ENCODE measurements around the gene PLPPR3. TPM values are rescaled to one million over a fixed set of nuclear protein-coding genes. Genes with fewer than 3 reads are reported as not detected.
A peak's percentile ranks its signal among the peaks of the same experiment; 100 is the strongest.

PLPPR3 gene, protein sequence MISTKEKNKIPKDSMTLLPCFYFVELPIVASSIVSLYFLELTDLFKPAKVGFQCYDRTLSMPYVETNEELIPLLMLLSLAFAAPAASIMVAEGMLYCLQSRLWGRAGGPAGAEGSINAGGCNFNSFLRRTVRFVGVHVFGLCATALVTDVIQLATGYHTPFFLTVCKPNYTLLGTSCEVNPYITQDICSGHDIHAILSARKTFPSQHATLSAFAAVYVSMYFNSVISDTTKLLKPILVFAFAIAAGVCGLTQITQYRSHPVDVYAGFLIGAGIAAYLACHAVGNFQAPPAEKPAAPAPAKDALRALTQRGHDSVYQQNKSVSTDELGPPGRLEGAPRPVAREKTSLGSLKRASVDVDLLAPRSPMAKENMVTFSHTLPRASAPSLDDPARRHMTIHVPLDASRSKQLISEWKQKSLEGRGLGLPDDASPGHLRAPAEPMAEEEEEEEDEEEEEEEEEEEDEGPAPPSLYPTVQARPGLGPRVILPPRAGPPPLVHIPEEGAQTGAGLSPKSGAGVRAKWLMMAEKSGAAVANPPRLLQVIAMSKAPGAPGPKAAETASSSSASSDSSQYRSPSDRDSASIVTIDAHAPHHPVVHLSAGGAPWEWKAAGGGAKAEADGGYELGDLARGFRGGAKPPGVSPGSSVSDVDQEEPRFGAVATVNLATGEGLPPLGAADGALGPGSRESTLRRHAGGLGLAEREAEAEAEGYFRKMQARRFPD
- not detected in 2 replicates for total RNA-seq (2014; rRNA removed; shearing (Covaris generic); ENCODE audit: low replicate concordance)

DNA sequence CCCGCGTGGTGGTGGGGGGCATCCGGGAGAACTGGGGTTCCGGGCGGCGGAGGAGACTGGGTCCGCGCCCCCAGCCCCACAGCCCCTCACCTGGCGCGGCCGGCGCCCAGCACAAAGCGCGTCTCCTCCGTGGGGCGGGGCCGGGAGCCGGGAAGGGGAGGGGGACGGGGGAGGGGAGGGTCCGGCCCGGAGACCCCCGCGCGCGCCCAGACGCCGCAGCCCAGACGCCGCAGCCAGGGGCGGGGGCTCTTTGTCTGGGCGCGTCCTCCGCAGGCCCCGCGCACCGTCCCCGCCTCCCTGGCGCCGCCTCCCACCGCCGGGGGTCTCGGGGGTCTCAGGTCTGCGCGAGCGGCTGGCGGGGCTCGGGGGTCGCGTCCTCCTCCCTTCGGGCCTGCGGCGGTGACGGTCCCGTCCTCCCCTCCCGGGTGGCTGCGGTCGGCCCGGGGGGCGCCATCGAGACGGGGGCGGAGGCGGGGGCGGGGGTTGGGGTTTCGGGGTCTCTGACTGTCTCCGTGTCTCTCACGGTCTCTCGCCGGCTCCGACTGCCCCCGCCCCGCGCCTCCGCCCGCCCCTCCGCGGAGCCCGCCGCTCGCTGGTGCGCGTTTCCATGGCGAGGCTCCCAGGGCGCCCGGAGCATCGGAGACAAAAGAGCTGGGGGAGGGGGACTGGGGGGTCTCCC lies at the start of gene PLPPR3:
PLPPR3 (minus strand) TSS at position 131 of the 679 bp plus-strand sequence. CDS start 396 bp downstream, outside the sequence.
- no peaks in the 10 kb centered on the region for H3K36me3 ChIP-seq
- no peak for DNase-seq
- no peaks in the 10 kb centered on the region for H3K9me3 ChIP-seq
- no peak within 1 kb of the TSS for H3K4me3 ChIP-seq
- no peaks in the 10 kb centered on the region for H3K27me3 ChIP-seq

DNA sequence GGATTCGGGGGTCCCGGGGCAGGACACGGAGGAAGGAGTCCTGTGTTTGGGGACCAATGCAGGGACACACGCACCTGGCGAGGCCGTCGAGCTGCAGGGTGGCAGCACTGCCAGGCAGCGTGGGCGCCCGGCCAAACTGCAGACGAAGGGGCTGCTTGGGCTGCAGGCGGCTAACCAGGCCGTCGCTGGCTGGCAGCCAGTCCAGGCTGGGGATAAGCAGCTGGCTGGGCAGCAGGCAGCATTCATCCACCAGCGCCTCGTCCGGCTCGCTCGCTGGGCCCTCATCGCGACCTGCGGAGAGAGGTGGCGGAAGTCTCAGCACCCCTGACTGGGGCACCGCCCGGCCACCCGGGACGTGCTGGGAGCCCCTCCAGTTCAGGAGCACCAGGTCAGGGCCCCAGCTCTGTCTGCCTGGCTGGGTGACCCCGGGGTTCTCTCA lies 49.2 kb upstream of the PLPPR3 start:
- DNase-seq: no peak
- Histone ChIP-seq H3K27me3 (no peaks in the 10 kb centered on the region), H3K36me3 (peaks cover 5% of the 10 kb centered on the region; the same call in 1 of the 2 replicates), H3K9me3 (no peaks in the 10 kb centered on the region), H3K4me3 (no peak overlapping the region)

DNA sequence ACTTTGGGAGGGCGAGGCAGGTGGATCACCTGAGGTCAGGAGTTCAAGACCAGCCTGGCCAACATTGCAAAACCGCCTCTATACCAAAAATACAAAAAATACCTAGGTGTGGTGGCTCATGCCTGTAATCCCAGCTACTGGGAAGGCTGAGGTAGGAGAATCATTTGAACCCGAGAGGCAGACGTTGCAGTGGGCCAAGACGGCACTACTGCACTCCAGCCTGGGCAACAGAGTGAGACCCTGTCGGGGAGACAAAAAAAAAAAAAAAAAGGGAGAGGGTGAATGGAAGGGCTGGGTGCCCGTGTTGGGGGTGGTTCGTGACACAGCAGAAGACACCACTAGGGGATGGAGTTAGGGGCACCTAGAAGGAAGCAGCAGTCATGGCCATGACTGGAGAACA lies 48.6 kb upstream of the PLPPR3 start:
- no peak for DNase-seq
- H3K4me3 ChIP-seq: no peak overlapping the region
- no peaks in the 10 kb centered on the region for H3K9me3 ChIP-seq
- peaks cover 5% of the 10 kb centered on the region; the same call in 1 of the 2 replicates for H3K36me3 ChIP-seq
- H3K27me3 ChIP-seq: no peaks in the 10 kb centered on the region

DNA sequence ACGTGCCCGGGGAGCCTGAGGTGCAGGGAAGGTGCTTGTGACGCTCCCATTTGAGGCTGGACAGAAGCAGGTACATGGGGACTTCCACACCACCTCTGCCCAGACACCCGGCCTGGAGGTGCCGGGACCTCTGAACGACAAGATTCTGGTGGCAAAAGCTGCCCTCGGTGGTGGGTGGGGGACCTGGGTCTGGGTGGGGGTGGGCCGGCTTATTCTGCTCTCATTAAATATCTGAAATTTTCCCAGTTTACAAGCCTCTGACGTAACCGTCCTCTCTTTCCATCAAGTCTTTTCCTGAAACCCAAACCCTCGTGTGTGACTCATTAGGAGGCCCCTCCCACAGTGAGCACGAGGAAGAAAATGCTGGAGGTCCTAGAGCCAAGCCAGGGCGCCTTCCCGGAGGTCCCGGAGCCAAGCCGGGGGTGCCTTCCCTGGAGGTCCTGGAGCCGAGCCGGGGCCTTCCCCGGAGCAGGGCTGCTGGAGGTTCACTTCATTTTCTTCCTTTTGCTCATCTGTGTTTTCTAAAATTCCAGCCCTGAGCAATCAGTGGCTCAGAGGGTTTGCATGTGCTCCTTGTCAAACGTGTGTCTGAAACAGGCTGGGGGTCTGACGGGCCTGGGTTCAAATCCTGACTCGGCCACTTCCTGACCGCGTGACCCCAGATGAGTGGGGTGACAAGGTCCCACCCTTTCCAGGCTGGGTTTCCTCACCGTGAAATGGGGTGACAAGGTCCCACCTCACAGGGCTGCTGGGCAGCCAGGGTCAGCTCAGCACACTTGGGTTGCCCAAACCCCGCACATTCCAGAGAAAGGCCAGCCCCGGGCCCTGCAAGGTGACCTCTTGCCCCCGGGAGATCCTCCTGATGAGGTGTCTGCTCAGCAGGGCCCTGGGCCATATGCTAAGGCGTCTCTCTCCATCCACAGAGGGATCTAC lies 47.8 kb upstream of the PLPPR3 start:
- H3K36me3 ChIP-seq: peaks cover 5% of the 10 kb centered on the region; the same call in 1 of the 2 replicates
- H3K27me3 ChIP-seq: no peaks in the 10 kb centered on the region
- no peaks in the 10 kb centered on the region for H3K9me3 ChIP-seq
- H3K4me3 ChIP-seq: no peak overlapping the region
- DNase-seq: peak; percentile 79

DNA sequence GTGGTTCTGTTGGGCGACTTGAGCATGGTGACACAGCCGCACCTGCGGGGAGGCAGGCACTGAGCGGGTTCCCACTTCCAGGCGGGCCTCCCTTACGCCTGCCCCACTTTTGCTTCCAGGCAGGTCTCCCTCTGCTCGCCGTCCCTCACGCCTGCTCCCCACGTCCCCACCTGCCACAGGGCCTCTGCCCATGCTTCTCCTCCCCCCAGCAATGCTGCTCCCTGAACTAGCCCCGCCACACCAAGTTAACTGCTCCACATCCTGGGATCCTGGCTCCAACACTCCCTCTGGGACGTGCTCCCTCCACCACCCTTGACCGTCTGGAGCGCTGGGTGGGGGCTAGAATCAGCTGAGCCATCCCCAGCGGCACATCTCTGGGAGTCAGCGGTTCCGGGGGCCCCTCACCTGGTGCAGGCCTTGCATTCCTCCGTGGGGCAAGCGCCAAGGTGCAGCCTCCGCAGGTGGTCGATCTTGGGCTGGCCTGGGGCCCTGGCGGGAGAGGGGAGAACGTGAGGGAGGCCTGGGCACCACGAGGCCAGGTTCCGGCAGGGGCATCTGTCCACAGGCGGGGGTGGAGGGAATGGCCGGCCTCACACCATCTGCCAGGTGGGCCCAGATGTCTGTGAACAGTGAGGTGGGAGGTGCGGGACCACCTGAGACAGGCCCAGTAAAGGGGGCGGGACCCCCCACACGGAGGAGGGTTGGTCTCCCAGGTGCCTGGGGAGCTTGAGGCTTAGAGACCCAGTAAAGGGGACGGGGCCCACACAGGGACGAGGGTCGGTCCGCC lies 46.9 kb upstream of the PLPPR3 start:
- peaks cover 5% of the 10 kb centered on the region; the same call in 1 of the 2 replicates for H3K36me3 ChIP-seq
- no peak for DNase-seq
- H3K4me3 ChIP-seq: no peak overlapping the region
- no peaks in the 10 kb centered on the region for H3K9me3 ChIP-seq
- no peaks in the 10 kb centered on the region for H3K27me3 ChIP-seq

DNA sequence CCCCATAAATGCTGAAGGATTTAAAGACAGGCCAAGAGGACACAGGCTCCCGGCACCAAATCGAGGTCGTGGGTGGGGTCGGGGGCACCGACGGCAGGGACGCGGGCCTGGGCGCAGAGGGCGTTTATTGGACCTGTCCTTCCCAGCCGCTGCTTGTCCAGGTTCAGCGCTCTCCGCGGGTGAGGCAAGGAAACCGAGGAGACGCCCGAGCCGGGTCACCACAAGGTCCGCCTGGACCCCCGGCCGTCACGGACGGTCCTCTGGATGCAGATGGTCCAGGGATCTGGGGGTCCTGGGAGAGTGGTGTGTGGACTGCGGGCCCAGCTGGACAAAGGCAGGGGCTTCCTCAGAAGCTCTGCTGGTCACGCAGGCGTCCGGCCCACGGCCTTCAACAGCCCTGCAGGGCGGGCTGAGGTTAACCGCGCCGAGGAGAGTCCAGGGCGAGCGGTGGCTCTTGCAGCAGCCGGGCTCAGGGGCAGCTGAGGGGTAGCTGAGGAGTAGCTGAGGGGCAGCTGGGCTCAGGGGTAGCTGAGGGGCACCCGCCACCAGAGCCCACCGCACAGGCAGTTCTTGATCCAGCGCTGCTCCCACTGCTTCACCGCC lies 46.2 kb upstream of the PLPPR3 start:
- no peaks in the 10 kb centered on the region for H3K27me3 ChIP-seq
- H3K4me3 ChIP-seq: no peak overlapping the region
- H3K9me3 ChIP-seq: no peaks in the 10 kb centered on the region
- no peak for DNase-seq
- H3K36me3 ChIP-seq: peaks cover 5% of the 10 kb centered on the region; the same call in 1 of the 2 replicates

DNA sequence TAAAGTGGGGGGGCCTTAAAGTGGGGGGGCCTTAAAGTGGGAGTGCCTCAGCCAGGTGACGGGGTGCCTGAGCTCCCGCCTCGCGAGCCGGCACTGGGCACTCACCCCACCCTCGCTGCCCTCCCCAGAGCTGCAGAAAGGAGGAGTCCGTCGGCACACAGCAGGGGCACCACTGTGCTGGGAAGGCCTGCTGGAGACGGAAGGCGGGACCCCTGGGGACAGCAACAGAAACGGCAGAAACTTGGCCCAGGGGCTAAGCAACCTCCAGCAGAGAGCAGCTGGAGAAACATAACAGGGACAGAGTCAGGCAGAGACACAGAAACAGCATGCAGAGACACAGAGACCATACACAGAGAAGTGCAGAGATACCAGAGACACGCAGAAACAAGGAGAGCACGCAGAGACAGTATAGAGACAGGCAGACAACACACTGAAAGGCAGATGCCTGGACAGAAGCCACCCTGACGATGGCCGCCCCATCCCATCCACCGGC lies 45.6 kb upstream of the PLPPR3 start:
- H3K4me3 ChIP-seq: no peak overlapping the region
- peaks cover 5% of the 10 kb centered on the region; the same call in 1 of the 2 replicates for H3K36me3 ChIP-seq
- H3K9me3 ChIP-seq: no peaks in the 10 kb centered on the region
- DNase-seq: no peak
- no peaks in the 10 kb centered on the region for H3K27me3 ChIP-seq

DNA sequence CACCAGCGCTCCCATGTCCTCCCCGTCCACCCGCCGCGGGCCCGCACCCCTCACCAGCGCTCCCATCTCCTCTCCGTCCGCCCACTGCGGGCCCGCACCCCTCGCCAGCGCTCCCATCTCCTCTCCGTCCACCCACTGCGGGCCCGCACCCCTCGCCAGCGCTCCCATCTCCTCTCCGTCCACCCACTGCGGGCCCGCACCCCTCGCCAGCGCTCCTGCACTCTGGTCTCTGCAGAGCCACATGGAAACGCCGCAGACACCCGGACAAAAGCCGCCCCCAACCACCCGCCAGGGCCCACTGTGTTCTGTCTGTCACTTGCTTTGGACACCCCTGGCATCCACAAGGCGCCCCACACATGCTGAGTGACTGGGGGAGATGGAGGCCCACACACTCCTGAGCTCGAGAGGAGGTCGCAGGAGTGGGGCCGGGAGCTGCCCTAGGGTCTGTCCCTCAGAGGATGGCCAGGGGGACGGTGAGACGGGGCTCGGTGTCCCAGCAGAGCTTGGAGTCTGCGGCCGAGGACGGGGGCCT lies 45.1 kb upstream of the PLPPR3 start:
- Histone ChIP-seq H3K36me3 (peaks cover 5% of the 10 kb centered on the region; the same call in 1 of the 2 replicates), H3K27me3 (no peaks in the 10 kb centered on the region), H3K4me3 (no peak overlapping the region), H3K9me3 (no peaks in the 10 kb centered on the region)
- no peak for DNase-seq

DNA sequence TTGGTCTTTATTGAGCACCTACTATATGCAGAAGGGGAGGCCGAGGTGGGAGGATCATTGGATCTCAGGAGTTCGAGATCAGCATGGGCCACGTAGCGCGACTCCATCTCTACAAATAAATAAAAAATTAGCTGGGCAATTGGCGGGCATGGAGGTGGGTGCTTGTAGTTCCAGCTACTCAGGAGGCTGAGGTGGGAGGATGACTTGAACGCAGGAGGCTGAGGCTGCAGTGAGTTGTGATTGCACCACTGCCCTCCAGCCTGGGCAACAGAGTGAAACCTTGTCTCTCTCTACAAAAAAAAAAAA lies 41.5 kb upstream of the PLPPR3 start:
- no peaks in the 10 kb centered on the region for H3K9me3 ChIP-seq
- no peaks in the 10 kb centered on the region; the same call in 1 of the 2 replicates for H3K27me3 ChIP-seq
- H3K36me3 ChIP-seq: no peaks in the 10 kb centered on the region
- H3K4me3 ChIP-seq: no peak overlapping the region
- no peak for DNase-seq

DNA sequence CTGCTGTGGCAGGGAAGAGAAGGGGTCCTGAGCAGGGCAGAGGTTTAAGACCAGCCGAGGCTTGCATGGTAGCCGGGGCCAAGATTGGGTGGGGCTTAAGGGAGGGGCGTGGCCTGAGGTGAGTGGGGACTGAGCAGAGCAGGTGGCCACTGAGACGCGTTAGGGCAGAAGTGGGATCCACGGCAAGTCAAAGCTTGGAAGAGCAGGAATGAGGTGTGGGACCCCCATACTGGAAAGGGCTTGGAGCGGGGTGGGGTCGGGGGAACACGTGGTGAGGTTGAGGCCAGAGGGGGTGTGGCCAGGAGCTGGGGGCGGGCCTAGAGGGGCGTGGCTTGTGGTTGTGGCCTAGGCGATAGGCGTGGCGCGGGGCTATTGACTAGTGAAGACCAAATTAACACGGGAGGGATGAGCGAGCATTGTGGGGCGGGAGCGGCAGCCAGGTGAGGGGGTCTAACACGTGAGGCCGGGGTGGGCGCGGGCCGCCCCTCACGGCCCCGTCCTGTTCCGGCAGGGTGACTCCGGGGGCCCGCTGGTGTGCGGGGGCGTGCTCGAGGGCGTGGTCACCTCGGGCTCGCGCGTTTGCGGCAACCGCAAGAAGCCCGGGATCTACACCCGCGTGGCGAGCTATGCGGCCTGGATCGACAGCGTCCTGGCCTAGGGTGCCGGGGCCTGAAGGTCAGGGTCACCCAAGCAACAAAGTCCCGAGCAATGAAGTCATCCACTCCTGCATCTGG lies 41.0 kb upstream of the PLPPR3 start:
- Histone ChIP-seq H3K36me3 (no peaks in the 10 kb centered on the region), H3K27me3 (no peaks in the 10 kb centered on the region; the same call in 1 of the 2 replicates), H3K4me3 (no peak overlapping the region), H3K9me3 (no peaks in the 10 kb centered on the region)
- peak; percentile 40 for DNase-seq

DNA sequence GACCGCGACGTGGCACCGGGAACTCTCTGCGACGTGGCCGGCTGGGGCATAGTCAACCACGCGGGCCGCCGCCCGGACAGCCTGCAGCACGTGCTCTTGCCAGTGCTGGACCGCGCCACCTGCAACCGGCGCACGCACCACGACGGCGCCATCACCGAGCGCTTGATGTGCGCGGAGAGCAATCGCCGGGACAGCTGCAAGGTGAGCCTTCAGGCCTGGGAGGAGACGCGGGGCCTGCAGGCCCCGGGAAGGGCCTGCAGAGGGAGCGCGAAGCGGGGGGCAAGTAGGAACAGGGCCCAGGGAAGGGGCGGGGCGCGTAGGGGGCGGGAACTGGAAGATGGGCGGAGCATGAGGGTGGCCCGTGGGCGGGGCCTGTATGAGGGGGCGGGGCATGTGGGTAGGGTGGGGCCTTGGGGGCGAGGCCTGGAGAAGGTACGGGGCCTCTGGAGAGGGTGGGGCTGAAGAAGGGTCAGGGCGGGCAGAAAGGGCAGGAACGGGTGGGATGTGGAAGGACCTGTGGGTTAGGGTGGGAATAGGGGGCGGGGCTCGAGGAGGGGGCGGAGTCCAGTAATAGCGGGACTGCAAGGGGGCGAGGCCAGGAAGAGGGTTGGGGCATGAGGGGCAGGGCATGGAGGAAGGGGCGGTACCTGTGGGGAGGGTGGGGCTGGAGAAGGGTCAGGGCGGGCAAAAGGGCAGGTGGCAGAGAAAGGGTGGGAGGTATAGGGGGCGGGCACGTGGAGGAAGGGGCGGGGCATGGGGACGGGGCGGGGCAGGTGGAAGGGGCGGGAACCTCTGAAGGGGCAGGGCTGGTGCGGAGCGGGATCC lies 40.2 kb upstream of the PLPPR3 start:
- H3K4me3 ChIP-seq: no peak overlapping the region
- DNase-seq: no peak
- no peaks in the 10 kb centered on the region for H3K9me3 ChIP-seq
- H3K36me3 ChIP-seq: no peaks in the 10 kb centered on the region
- H3K27me3 ChIP-seq: no peaks in the 10 kb centered on the region; the same call in 1 of the 2 replicates

DNA sequence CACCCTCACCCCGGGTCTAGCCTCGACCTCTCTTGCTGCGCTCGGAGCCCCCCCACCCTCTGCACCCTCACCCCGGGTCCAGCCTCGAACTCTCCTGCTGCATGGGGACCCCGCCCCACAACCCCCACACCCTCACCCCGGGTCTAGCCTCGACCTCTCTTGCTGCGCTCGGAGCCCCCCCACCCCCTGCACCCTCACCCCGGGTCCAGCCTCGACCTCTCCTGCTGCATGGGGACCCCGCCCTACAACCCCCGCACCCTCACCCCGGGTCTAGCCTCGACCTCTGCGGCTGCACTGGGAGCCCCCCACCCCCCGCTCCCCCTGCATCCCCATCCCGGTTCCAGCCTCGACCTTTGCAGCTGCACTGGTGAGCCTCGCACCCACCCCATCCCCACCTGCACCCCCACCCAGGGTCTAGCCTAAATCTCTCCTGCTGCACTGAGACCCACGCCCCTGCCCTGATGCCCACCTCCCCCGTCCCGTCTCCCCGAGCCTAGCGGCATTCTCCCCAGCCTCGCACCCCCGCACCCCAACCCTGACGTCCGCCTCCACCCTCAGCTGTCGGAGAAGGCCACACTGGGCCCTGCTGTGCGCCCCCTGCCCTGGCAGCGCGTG lies 39.5 kb upstream of the PLPPR3 start:
- H3K9me3 ChIP-seq: no peaks in the 10 kb centered on the region
- no peak overlapping the region for H3K4me3 ChIP-seq

More for the DNA sequence above, 39.5 kb upstream of the PLPPR3 start:
- DNase-seq: no peak
- no peaks in the 10 kb centered on the region for H3K36me3 ChIP-seq
- H3K27me3 ChIP-seq: no peaks in the 10 kb centered on the region; the same call in 1 of the 2 replicates
